ENCODE measurements around the gene ANKRD13A. TPM values are rescaled to one million over a fixed set of nuclear protein-coding genes. Genes with fewer than 3 reads are reported as not detected.

The ANKRD13A gene
- total and polyA plus RNA-seq, 2 donors from 2014 or later: 23.2 to 68.0 TPM

- no peak for DNase-seq
- no peak overlapping the region for H3K4me3 ChIP-seq (ENCODE audit: low read length in 3 of 3)
- no peak overlapping the region for H3K27ac ChIP-seq (ENCODE audit: low read depth in 2 of 2, low read length in 2 of 2)
- intact Hi-C loops (cut with DNase I): no loop called here
- peaks cover 0 to 5% (median 0%) of the 10 kb centered on the region in 3 donors for H3K4me1 ChIP-seq (ENCODE audit: control insufficient read depth in 2 of 3, insufficient read depth in 2 of 3, low read depth in 1 of 3, low read length in 3 of 3)
- no peaks in the 10 kb centered on the region for H3K9me3 ChIP-seq (ENCODE audit: control insufficient read depth in 2 of 3, insufficient read depth in 1 of 3, low read length in 3 of 3)
- H3K36me3 ChIP-seq (ENCODE audit: control insufficient read depth in 2 of 3, insufficient read depth in 3 of 3, low read length in 3 of 3): peaks cover 0 to 24% (median 16%) of the 10 kb centered on the region in 3 donors
- no peaks in the 10 kb centered on the region for H3K27me3 ChIP-seq (ENCODE audit: control insufficient read depth, insufficient read depth, low read length)
- TF ChIP-seq, protein P1, sequence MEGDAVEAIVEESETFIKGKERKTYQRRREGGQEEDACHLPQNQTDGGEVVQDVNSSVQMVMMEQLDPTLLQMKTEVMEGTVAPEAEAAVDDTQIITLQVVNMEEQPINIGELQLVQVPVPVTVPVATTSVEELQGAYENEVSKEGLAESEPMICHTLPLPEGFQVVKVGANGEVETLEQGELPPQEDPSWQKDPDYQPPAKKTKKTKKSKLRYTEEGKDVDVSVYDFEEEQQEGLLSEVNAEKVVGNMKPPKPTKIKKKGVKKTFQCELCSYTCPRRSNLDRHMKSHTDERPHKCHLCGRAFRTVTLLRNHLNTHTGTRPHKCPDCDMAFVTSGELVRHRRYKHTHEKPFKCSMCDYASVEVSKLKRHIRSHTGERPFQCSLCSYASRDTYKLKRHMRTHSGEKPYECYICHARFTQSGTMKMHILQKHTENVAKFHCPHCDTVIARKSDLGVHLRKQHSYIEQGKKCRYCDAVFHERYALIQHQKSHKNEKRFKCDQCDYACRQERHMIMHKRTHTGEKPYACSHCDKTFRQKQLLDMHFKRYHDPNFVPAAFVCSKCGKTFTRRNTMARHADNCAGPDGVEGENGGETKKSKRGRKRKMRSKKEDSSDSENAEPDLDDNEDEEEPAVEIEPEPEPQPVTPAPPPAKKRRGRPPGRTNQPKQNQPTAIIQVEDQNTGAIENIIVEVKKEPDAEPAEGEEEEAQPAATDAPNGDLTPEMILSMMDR (IDR thresholded peaks at IDR 0.05; ENCODE audit: borderline replicate concordance, extremely low read depth, insufficient read depth): no peak
- no peak overlapping the region for H3K9ac ChIP-seq (ENCODE audit: low read length in 3 of 3)
- no peak for FAIRE-seq
Measured at GRCh38 chr12:109963743-109964429, 35.3 kb upstream of the ANKRD13A start.

- H3K36me3 ChIP-seq (ENCODE audit: control insufficient read depth in 2 of 3, insufficient read depth in 3 of 3, low read length in 3 of 3): peaks cover 0 to 17% (median 11%) of the 10 kb centered on the region in 3 donors
- no peak overlapping the region for H3K9ac ChIP-seq (ENCODE audit: low read length in 3 of 3)
Measured at GRCh38 chr12:109966546-109966945, 32.7 kb upstream of the ANKRD13A start.

GRCh38 chr12:109967383-109968031, 31.7 kb upstream of the ANKRD13A start:
- Histone ChIP-seq H3K9ac (ENCODE audit: low read length in 3 of 3) (no peak overlapping the region), H3K9me3 (ENCODE audit: control insufficient read depth in 2 of 3, insufficient read depth in 1 of 3, low read length in 3 of 3) (no peaks in the 10 kb centered on the region), H3K27me3 (ENCODE audit: control insufficient read depth, insufficient read depth, low read length) (no peaks in the 10 kb centered on the region), H3K4me3 (ENCODE audit: low read length in 3 of 3) (no peak overlapping the region), H3K27ac (ENCODE audit: low read depth in 2 of 2, low read length in 2 of 2) (no peak overlapping the region), H3K36me3 (ENCODE audit: control insufficient read depth in 2 of 3, insufficient read depth in 3 of 3, low read length in 3 of 3) (peaks cover 0 to 13% (median 5%) of the 10 kb centered on the region in 3 donors), H3K4me1 (ENCODE audit: control insufficient read depth in 2 of 3, insufficient read depth in 2 of 3, low read depth in 1 of 3, low read length in 3 of 3) (peaks cover 0 to 5% (median 0%) of the 10 kb centered on the region in 3 donors)
- TF ChIP-seq, protein P1 (IDR thresholded peaks at IDR 0.05; ENCODE audit: borderline replicate concordance, extremely low read depth, insufficient read depth): no peak
- peak in 1 of 5 donors; percentile 3 for DNase-seq
- intact Hi-C loops (cut with DNase I): no loop called here
- no peak for FAIRE-seq

More at GRCh38 chr12:109966546-109966945, 32.7 kb upstream of the ANKRD13A start:
- Histone ChIP-seq H3K27me3 (ENCODE audit: control insufficient read depth, insufficient read depth, low read length) (no peaks in the 10 kb centered on the region), H3K4me1 (ENCODE audit: control insufficient read depth in 2 of 3, insufficient read depth in 2 of 3, low read depth in 1 of 3, low read length in 3 of 3) (peaks cover 0 to 5% (median 0%) of the 10 kb centered on the region in 3 donors), H3K27ac (ENCODE audit: low read depth in 2 of 2, low read length in 2 of 2) (no peak overlapping the region), H3K4me3 (ENCODE audit: low read length in 3 of 3) (no peak overlapping the region), H3K9me3 (ENCODE audit: control insufficient read depth in 2 of 3, insufficient read depth in 1 of 3, low read length in 3 of 3) (no peaks in the 10 kb centered on the region)
- FAIRE-seq: no peak
- no peak for DNase-seq
- TF ChIP-seq, protein P1 (IDR thresholded peaks at IDR 0.05; ENCODE audit: borderline replicate concordance, extremely low read depth, insufficient read depth): no peak
- intact Hi-C loops (cut with DNase I): no loop called here
